Activated CD4-positive, alpha-beta T cell treated with anti-CD3 and anti-CD28 coated beads, Interleukin-2, amount 50 U/mL, for 24 hours (primary cell): ENCODE measurements around the gene CNTF.

Experiments used
- DNase-seq, 2 donors: peaks; one replicate each; pipeline ENCODE4 v3.0.0-alpha.2; 2020; ENCODE audit warnings: low read depth in 1 of 2, low spot score in 1 of 2

Gene CNTF

GRCh38 chr11:58606930-58607714, 15.3 kb upstream of the CNTF start:
- DNase-seq, result no peak

DNA sequence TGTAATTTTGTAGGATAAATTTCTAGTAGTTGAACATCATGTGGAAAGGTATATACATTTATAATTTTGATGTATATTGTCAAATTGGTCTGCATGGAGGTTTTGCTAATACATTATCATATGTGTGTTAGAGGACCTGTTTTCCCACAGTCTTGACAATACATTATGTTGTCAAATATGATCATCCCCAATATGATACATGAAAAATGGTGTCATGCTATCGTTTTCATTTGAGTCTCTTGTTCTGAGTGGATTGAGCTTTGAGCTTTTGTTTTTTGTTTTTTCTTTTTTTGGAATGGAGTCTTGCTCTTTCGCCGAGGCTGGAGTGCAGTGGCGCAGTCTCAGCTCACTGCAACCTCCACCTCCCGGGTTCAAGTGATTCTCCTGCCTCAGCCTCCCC, 14.1 kb upstream of the CNTF start:
- DNase-seq, result no peak

- no peak for DNase-seq
Observed at GRCh38 chr11:58609723-58610122, 12.7 kb upstream of the CNTF start.

GRCh38 chr11:58613228-58613627, 9.2 kb upstream of the CNTF start:
- DNase-seq, result no peak

DNA sequence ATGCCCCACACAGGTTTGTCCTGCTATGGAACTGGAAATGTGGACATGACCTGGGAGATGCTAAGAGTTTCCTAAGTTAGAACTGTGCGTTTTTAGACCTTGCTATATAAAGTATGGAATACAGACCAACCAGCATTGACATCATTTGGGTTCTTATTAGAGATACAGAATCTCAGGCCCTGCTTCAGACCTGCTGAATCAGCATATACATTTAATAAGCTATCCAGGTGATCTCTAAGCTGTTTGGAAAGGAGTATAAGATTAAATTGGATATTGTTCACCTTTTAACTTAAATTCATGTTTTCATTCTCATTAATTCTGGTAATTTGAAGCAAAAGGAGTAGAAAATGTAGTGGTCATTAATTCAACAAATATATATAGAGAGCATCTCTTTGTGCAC, 6.9 kb upstream of the CNTF start:
- DNase-seq, result no peak

DNA sequence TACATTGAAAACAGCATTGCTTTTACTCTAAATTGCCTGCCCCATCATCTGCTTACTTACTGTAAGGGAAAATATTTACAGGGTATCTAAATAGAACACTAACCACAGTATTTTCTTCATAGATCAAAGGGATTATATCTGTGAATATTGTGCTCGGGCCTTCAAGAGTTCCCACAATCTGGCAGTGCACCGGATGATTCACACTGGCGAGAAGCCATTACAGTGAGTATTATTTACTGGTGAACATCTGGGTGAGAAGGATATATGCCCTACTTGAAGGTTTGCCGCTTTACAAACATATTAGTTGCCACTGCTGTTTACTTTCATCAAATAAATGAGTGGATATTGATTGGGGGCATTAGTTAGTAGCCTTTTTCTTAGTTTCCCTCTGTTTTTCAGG, 5.9 kb upstream of the CNTF start:
- no peak for DNase-seq

DNA sequence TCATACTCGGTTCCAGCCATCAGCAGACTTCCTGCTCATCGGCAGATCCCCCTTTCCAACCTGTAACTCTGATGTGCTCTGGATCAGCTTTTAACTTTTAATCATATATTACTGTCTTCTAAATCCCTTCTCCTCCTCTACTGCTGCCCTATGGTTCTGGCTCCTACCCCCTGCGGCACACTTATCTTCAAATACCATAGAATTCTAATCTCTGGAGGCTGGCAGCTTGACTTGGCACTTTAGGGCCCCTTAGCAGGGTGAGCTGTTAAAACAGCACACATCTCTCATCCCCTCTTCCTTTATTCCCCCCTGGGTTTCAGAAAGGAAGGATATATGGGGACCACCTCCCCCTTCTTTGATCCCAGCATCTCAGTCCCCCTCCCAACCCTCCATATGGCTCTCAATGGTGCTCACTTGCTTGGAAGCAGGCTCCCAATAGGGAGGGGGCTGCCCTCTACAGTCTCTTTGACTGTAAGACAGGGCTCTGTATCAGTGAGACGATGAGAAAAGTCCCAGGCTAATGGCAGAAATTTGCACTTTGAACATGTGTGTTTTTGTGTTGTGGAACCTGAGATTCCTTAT, 4.4 kb upstream of the CNTF start:
- no peak for DNase-seq

GRCh38 chr11:58621586-58622262, 741 bp upstream of the CNTF start:
- DNase-seq, result no peak

DNA sequence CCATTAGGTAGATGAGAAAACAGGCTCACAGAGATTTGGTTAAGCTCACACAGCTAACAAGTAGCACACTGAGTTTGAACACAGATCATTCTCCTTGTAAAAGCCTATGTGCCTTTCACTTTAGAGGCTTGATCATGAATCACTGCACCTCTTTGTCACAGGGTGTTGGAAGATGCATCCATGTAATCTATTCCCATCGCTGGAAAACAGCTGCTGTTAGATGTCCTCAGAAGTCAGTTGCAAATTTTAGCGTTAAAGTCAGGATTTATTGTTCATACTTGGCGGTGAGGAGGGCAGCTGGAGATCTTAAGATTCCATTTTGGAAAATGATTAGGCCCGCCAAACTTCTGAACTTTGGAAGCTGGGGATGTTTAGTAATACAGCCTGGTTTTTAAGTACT, 2.6 kb downstream of the CNTF start:
- no peak for DNase-seq

GRCh38 chr11:58625826-58626460, 3.5 kb downstream of the CNTF start:
- DNase-seq, result no peak

DNA sequence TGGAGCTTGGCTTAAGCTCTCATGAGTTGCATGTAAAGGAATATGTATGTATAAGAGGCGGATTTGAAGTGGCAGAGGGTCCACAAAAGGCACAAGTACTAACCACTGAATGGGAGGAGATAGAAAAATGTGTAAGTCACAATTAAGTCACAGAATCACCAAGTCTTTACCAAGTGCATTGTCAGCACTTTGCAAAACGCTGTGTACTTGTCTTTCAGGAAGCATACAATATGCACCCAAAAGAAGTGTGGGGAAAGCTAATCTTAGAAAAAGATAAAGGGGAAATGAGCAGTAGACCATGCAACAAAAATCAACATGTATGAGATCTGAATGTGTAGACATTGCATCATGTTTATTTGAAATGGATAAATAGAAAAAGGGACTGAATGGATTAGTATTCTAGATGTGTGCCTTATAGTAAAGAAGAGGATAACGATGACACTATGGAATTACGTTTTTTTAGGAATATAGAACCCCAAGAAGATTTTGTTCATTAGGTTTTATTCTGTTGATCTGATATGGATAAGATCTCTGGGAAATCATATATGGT, 4.5 kb downstream of the CNTF start:
- no peak for DNase-seq

- no peak for DNase-seq
Observed at GRCh38 chr11:58628446-58628845, 6.0 kb downstream of the CNTF start.

DNA sequence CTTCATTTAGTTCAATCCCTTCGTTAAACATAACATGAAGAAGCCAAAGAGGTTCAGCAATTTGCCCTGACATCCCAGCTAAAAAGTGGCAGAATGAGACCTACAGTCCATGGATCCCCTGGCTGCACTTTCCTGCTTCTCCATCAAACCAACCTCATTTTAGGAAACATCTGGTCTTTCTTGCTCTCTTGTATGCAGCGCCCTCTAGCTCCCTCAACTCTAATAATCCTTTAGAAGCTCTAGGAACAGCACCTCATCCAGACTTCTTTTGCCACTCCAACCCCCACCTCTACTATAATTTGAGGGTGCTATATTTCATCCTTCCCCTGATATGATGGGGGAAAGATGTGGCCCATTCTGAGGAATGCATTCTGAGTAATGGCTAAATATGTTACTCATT, 7.4 kb downstream of the CNTF start:
- DNase-seq, result no peak

GRCh38 chr11:58631378-58631777, 8.9 kb downstream of the CNTF start:
- no peak for DNase-seq

DNA sequence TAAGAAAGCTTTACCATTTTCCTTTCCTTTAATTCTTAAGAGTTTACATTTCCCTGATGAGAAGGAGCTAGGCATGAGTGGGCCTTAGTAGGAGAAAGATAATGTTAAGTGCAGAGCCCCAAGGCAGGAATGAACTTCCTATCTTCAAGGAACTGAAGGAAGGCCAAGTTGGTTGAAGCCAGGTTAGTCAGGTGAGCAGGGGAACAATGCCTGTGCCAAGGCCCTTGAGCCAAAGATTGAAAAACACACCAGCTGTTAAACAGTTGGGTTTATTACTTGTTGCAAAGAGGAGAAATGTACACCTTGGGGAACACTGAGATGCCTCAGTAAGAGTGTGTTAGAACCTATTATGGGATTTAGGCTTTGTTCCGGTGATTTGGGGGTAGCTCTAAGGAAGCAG, 10.0 kb downstream of the CNTF start:
- no peak for DNase-seq

GRCh38 chr11:58636587-58636986, 14.1 kb downstream of the CNTF start:
- no peak for DNase-seq

DNA sequence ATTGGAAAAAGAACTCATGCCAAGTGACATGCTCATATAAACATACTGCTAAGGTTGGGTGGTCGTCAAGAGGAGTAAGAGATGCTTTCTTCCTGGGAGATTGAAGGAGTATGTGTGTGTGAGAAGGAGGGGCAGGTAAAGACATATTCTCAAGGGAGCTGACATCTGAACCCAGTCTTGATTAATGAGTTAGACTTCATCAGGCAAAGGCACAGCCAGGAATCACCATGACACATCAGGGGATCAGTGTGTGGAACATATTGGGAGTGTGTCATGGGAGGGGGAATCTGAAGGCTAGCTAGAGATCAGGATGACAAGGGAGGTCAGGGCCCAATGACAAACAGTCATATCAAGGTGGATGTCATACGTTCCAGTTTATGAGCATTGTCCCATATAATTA, 14.9 kb downstream of the CNTF start:
- DNase-seq, result no peak

GRCh38 chr11:58639103-58639502, 16.6 kb downstream of the CNTF start:
- no peak for DNase-seq

GRCh38 chr11:58639669-58640068, 17.2 kb downstream of the CNTF start:
- DNase-seq, result no peak

DNA sequence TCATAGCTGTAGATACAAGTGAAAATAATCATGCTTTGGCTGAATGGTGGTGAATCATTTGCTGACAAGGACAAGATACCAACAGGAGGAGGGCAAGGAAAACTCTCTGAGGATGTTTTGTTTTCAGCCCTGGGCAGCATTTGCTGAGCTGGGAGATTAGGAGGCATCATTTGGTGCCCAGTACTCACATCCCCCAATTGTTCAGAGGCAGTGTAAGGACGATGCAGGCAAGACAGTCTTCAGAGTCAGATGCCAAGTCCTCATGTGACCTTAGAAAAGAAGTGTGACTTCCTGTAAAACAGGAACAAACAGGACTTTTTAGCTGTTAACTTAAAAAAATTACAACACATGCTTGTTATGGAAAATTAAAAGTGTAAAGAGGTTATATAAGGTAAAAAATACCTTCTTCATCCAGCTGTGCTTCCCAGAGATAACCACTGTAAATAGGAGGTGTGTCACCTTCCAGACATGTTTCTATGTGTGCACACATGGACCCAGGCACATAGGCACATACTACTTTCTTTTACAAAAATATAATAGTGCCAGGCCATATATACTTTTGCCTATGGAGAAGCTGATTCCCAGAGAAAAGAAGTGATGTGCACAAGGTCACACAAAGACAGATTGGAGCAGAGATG, 18.0 kb downstream of the CNTF start:
- DNase-seq, result no peak

GRCh38 chr11:58641341-58641740, 18.9 kb downstream of the CNTF start:
- no peak for DNase-seq
